K562 (cell line): ENCODE measurements around the gene PSMC3IP. TPM values are rescaled to one million over a fixed set of nuclear protein-coding genes. Genes with fewer than 3 reads are reported as not detected.

Experiments used
- ELF4 ChIP-seq: fragments of 450-650 bp; formaldehyde crosslinking; IDR thresholded peaks from 2 replicates; pipeline ENCODE4 v1.4.0; 2022; ENCODE audit warnings: missing genetic modification characterization
- FIP1L1 ChIP-seq: fragments of 200-400 bp; formaldehyde crosslinking; IDR thresholded peaks from 2 replicates; pipeline ENCODE4 v1.6.1; 2018; ENCODE audit warnings: mild to moderate bottlenecking, low read depth, low read length; ENCODE audit not compliant: poor library complexity, severe bottlenecking
- FOXA1 ChIP-seq: fragments of 450-650 bp; IDR thresholded peaks from 2 replicates; pipeline ENCODE4 v1.6.1; 2016; ENCODE audit warnings: mild to moderate bottlenecking, borderline replicate concordance
- FOXJ3 ChIP-seq: sonication (generic); formaldehyde crosslinking; IDR thresholded peaks from 2 replicates; pipeline ENCODE4 v1.4.0; 2020; ENCODE audit warnings: mild to moderate bottlenecking, missing genetic modification reagents
- GABPA ChIP-seq: fragments of 200-800 bp; sonication (Bioruptor generic); conservative IDR thresholded peaks from 2 replicates; pipeline ENCODE4 v1.6.1; 2016; ENCODE audit warnings: low read depth, missing genetic modification characterization, missing compliant biosample characterization
- HDAC1 ChIP-seq, 2 experiments: fragments of 450-650 bp; IDR thresholded peaks; 2 replicates each; pipeline ENCODE4 v1.6.1; 2016 to 2017; ENCODE audit warnings: inconsistent platforms in 1 of 2, mild to moderate bottlenecking in 1 of 2, moderate library complexity in 1 of 2
- HEY1 ChIP-seq: fragments of 250-450 bp; sonication (Bioruptor Pico); IDR thresholded peaks from 2 replicates; pipeline ENCODE4 v1.5.0; 2020; ENCODE audit warnings: mild to moderate bottlenecking, moderate library complexity, borderline replicate concordance
- HNRNPL ChIP-seq: fragments of 200-400 bp; formaldehyde crosslinking; IDR thresholded peaks from 2 replicates; pipeline ENCODE4 v1.6.1; 2017; ENCODE audit warnings: low read depth, mild to moderate bottlenecking, low read length
- LEF1 ChIP-seq: fragments of 450-650 bp; IDR thresholded peaks from 2 replicates; pipeline ENCODE4 v1.6.1; 2016; ENCODE audit warnings: mild to moderate bottlenecking
- MAFG ChIP-seq: fragments of 450-650 bp; conservative IDR thresholded peaks from 2 replicates; pipeline ENCODE4 v1.6.1; 2016; ENCODE audit warnings: missing genetic modification characterization, missing compliant biosample characterization
- NFIC ChIP-seq: fragments of 450-650 bp; IDR thresholded peaks from 2 replicates; pipeline ENCODE4 v1.6.1; 2017; ENCODE audit warnings: mild to moderate bottlenecking, inconsistent platforms
- POLR3G ChIP-seq: IDR thresholded peaks from 2 replicates; pipeline ENCODE4 v1.6.1; 2011; ENCODE audit not compliant: insufficient read length, insufficient replicate concordance; ENCODE audit errors: extremely low read depth
- RBM17 ChIP-seq: fragments of 200-400 bp; formaldehyde crosslinking; IDR thresholded peaks from 2 replicates; pipeline ENCODE4 v1.6.1; 2017; ENCODE audit warnings: low read depth, mild to moderate bottlenecking, low read length, borderline replicate concordance
- TEAD2 ChIP-seq: fragments of 450-650 bp; IDR thresholded peaks from 2 replicates; pipeline ENCODE4 v1.6.1; 2016; ENCODE audit warnings: missing genetic modification characterization, control low read depth, missing compliant biosample characterization
- USF1 ChIP-seq: sonication (generic); formaldehyde crosslinking; IDR thresholded peaks from 2 replicates; pipeline ENCODE4 v1.9.0; 2022; ENCODE audit warnings: mild to moderate bottlenecking, missing genetic modification reagents
- WHSC1 ChIP-seq: IDR thresholded peaks from one replicate; pipeline ENCODE4 v1.6.1; 2012; ENCODE audit warnings: low read length, control low read depth, inconsistent platforms
- ZBTB17 ChIP-seq: fragments of 450-650 bp; formaldehyde crosslinking; IDR thresholded peaks from 2 replicates; pipeline ENCODE4 v1.4.0; 2020; ENCODE audit warnings: mild to moderate bottlenecking
- ZBTB40 ChIP-seq, 2 experiments: fragments of 450-650 bp in 1 of 2; sonication (generic) in 1 of 2; formaldehyde crosslinking in 1 of 2; IDR thresholded peaks; 2 replicates each; pipeline versions ENCODE4 v1.7.1 to v1.9.0; 2016 to 2022; ENCODE audit warnings: inconsistent platforms in 1 of 2, mild to moderate bottlenecking in 1 of 2, missing genetic modification reagents in 1 of 2
- ZNF347 ChIP-seq: fragments of 450-650 bp; formaldehyde crosslinking; IDR thresholded peaks from 2 replicates; pipeline ENCODE4 v1.4.0; 2020; ENCODE audit warnings: low read depth, mild to moderate bottlenecking, moderate library complexity
- polyA plus RNA-seq, 8 experiments: library from polyadenylated mRNA; depleted of rRNA in 4 of 8; stranded (reverse) in 5 of 8; unstranded in 3 of 8; fragments of >200 nt; fragmentation: Nextera tagmentation in 2 of 8; fragmentation: Illumina TruSeq in 1 of 8; extraction: Ambion mirVana in 2 of 8; extraction: Trizol in 1 of 8; gene quantifications; 2 replicates each; pipeline versions ENCODE4 v1.2.1 to v1.2.3, GENCODE V29; 2011 to 2014; ENCODE audit warnings: inconsistent platforms in 1 of 8, missing spikeins in 1 of 8
- total RNA-seq, 7 experiments: library from RNA; depleted of rRNA in 6 of 7; stranded (reverse); fragments of >200 nt in 6 of 7; fragmentation: Illumina TruSeq in 2 of 7; extraction: Trizol in 2 of 7; gene quantifications; 2 replicates each; pipeline versions ENCODE4 v1.2.1 to v1.2.3, GENCODE V29; 2011 to 2021; ENCODE audit warnings: low replicate concordance in 1 of 7

Gene PSMC3IP
- total and polyA plus RNA-seq, 9 of the 15 experiments (the other 6 are each of a cell fraction or from before 2014, with no cell fraction given) = 13.8 to 65.6 (median 32.8) TPM

GRCh38 chr17:42535155-42536047 lies 42.1 kb downstream of the PSMC3IP start (continued):
- TF ChIP-seq FIP1L1 (no peak), MAFG (no peak), USF1 (no peak), HEY1 (no peak), ZBTB17 (CRISPR knock-in tag) (peak; percentile 91), FOXJ3 (CRISPR knock-in tag) (no peak), HDAC1 (IDR thresholded peaks at IDR 0.05) (peak in 1 of 2 experiments; percentile 67; a peak in 2 of 4 replicates), WHSC1 (no peak), ZBTB40 (IDR thresholded peaks at IDR 0.05) (peak; percentile 69), ZBTB40 (CRISPR knock-in tag; IDR thresholded peaks at IDR 0.05) (no peak), GABPA (no peak; the same call in 1 of the 2 replicates), ELF4 (CRISPR knock-in tag) (peak; percentile 91), LEF1 (0 out of 2 replicates have a peak, but pooled peaks have one; percentile 56), POLR3G (no peak), FOXA1 (no peak), HNRNPL (no peak), RBM17 (no peak), TEAD2 (tag) (peak; percentile 90), NFIC (no peak), ZNF347 (CRISPR knock-in tag) (no peak)
